ENCODE results near the gene FTCD.
"Not testable (repeated sequence)": the region's sequence is repeated elsewhere in the genome, so short reads cannot be mapped to it uniquely, and the experiment has no call there.

The FTCD gene

GRCh38 chr21:46188226-46189212 lies 33.1 kb upstream of the FTCD start:
- no peak for DNase-seq (ENCODE audit: low read depth in 2 of 2)

GRCh38 chr21:46187814-46188213 lies 32.4 kb upstream of the FTCD start:
- DNase-seq (ENCODE audit: low read depth in 2 of 2), result no peak

- DNase-seq (ENCODE audit: low read depth in 2 of 2), result no peak
Observed at GRCh38 chr21:46187261-46187660, 31.9 kb upstream of the FTCD start.

GRCh38 chr21:46185716-46186115 lies 30.3 kb upstream of the FTCD start:
- DNase-seq (ENCODE audit: low read depth in 2 of 2), result no peak

- peak; percentile 41 to 53 for DNase-seq (ENCODE audit: low read depth in 2 of 2)
Observed at GRCh38 chr21:46184625-46185555, 29.5 kb upstream of the FTCD start.

- peak in 1 of 2 donors; percentile 32 for DNase-seq (ENCODE audit: low read depth in 2 of 2)
Observed at GRCh38 chr21:46183910-46184624, 28.7 kb upstream of the FTCD start, which contains the start of gene SPATC1L. Gene SPATC1L (minus strand): TSS chr21:46184459. CDS start chr21:46182816, 1,643 bp downstream.

GRCh38 chr21:46183337-46183909 lies 28.0 kb upstream of the FTCD start:
- not testable (repeated sequence) for DNase-seq (ENCODE audit: low read depth in 2 of 2)

- DNase-seq (ENCODE audit: low read depth in 2 of 2), result no peak
Observed at GRCh38 chr21:46182548-46183336, 27.4 kb upstream of the FTCD start.

GRCh38 chr21:46181953-46182547 lies 26.7 kb upstream of the FTCD start:
- no peak for DNase-seq (ENCODE audit: low read depth in 2 of 2)

- no peak for DNase-seq (ENCODE audit: low read depth in 2 of 2)
Observed at GRCh38 chr21:46181436-46181835, 26.1 kb upstream of the FTCD start.

- DNase-seq (ENCODE audit: low read depth in 2 of 2), result no peak
Observed at GRCh38 chr21:46180778-46181391, 25.5 kb upstream of the FTCD start.

- DNase-seq (ENCODE audit: low read depth in 2 of 2), result no peak
Observed at GRCh38 chr21:46180079-46180722, 24.8 kb upstream of the FTCD start.

GRCh38 chr21:46179708-46180078 lies 24.3 kb upstream of the FTCD start:
- DNase-seq (ENCODE audit: low read depth in 2 of 2), result no peak

GRCh38 chr21:46178961-46179360 lies 23.6 kb upstream of the FTCD start:
- DNase-seq (ENCODE audit: low read depth in 2 of 2), result no peak

- not testable (repeated sequence) for DNase-seq (ENCODE audit: low read depth in 2 of 2)
Observed at GRCh38 chr21:46176443-46177129, 21.2 kb upstream of the FTCD start.

GRCh38 chr21:46173573-46173972 lies 18.2 kb upstream of the FTCD start:
- no peak for DNase-seq (ENCODE audit: low read depth in 2 of 2)

GRCh38 chr21:46172863-46173528 lies 17.6 kb upstream of the FTCD start:
- DNase-seq (ENCODE audit: low read depth in 2 of 2), result no peak

Data from stimulated activated CD4-positive, alpha-beta T cell treated with anti-CD3 and anti-CD28 coated beads, Interleukin-4, amount 100 ng/mL, for 48 hours (primary cell).